Measurements from ENCODE around the gene MIDN.
"Not testable (repeated sequence)": the region's sequence is repeated elsewhere in the genome, so short reads cannot be mapped to it uniquely, and the experiment has no call there.

The MIDN gene

DNA sequence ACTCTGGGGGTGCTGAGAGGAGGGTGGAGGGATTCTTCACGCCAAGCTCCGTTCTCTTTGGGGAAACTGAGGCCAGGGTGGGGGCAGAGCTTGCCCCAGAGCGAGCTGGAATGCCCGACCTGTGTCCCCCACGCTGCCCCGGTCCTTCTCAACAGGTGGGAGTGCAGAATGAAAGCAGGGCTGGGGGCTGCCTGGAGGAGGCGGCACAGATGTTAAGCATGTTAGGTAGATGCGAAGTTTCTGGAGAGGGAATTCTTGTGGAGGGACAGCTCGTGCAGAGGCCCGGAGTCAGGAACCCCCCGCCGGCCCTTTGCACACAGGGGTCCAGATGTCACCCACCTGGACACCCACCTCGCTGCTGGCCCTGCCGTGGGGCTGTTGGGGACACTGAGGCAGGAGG, 46.3 kb downstream of the MIDN start:
- no peak for DNase-seq (ENCODE audit: low spot score)

DNA sequence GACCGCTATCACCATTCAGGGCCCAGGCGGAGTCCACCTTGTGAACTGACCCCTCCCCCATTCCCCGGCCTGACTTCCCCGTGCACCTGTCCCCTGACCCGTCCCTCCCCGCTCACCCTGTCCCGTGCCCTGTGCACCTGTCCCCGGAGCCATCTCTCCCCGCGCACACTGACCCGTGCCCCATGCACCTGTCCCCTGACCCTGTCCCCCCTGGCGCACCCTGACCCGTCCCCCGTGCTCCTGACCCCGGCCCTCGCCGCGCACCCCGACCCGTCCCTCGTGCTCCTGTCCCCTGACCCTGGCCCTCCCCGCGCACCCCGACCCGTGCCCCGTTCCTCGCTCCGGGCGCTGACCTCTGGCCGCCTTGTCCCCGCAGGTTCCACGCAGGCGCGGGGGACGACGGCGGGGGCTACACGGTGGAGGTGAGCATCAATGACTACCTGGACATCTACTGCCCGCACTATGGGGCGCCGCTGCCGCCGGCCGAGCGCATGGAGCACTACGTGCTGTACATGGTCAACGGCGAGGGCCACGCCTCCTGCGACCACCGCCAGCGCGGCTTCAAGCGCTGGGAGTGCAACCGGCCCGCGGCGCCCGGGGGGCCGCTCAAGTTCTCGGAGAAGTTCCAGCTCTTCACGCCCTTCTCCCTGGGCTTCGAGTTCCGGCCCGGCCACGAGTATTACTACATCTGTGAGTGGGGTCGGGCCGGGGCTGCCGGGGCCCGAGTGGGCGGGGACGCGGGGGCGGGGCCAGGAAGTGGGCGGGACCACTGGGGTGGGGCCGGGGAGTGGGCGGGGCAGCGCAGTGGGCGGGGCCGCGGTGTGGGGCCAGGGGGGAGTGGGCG, 47.0 kb downstream of the MIDN start:
- peak; percentile 73 for DNase-seq (ENCODE audit: low spot score)

DNA sequence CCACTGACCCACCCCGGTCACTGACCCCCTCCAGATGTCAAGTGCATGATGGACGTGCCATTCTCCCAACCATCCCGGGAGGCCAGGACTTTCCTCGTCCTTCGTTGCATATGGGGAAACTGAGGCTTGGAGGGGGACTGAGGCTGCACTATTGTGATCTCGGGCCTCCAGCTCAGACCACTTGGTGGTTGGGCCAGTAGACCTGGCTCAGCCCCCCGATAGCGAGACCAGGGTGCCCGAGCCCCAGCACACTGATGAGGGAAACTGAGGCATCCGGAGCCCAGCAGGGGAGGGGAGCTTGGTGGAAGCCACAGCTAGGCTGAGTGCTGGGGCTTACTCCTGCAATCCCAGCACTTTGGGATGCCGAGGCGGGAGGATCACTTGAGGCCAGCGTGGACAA, 47.7 kb downstream of the MIDN start:
- DNase-seq (ENCODE audit: low spot score): no peak

- no peak for DNase-seq (ENCODE audit: low spot score)
Measured at GRCh38 chr19:1296575-1297271, 48.3 kb downstream of the MIDN start.

- DNase-seq (ENCODE audit: low spot score): no peak
Measured at GRCh38 chr19:1298235-1298634, 49.9 kb downstream of the MIDN start.

DNA sequence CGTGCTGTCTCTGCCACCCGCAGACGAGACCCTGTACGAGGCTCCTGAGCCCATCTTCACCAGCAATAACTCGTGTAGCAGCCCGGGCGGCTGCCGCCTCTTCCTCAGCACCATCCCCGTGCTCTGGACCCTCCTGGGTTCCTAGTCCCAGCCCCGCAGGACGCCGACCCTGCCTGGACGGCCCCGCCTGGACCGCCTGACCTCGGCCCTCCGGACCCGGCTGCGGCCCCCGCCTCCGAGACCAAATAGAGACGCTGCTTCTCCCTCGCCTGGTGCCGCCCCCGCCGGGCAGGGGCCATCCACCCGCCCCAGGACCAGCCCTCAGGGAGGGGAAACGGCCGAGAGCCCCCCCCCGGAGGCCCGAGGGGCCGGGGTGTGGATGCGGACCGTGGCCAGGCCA, 51.4 kb downstream of the MIDN start:
- no peak for DNase-seq (ENCODE audit: low spot score)

GRCh38 chr19:1300744-1301490, 52.5 kb downstream of the MIDN start:
- no peak for DNase-seq (ENCODE audit: low spot score)

GRCh38 chr19:1302533-1303239, 54.3 kb downstream of the MIDN start:
- DNase-seq (ENCODE audit: low spot score): no peak

DNA sequence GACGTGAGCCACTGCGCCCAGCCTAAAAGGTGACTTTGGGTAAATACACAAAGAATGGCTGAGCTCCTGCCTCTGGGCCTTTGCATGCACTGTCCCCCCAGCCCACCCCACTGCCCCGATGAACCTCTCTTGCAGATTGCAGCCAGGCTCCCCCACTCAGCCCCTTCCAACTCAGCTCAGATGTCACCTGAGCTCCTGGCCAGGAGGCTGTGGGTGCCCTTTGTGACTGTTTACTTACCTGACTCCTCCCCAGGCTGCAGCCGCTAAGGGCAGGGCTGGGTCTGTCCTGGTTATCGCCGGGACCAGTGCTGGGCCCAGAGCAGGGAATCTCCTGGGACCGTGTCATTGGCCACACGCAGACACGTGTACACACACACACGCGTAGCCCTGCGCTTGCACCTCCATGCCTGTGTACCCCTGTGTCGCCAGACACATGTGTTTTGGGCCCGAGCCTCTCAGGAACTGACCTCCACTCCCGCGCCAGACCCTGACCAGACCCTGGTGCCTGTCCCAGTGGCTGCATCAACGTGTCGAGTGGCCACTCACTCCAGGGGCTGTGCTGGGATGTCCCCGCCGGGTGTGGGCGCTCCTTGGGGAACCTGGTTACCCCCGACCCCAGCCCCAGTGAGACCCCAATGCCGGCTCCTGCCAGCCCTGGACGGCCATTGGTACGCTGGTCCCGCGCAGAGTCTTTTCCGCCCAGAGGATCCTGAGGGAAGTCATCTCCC, 56.0 kb downstream of the MIDN start:
- no peak for DNase-seq (ENCODE audit: low spot score)

GRCh38 chr19:1305354-1305753, 57.0 kb downstream of the MIDN start:
- DNase-seq (ENCODE audit: low spot score): not testable (repeated sequence)

DNA sequence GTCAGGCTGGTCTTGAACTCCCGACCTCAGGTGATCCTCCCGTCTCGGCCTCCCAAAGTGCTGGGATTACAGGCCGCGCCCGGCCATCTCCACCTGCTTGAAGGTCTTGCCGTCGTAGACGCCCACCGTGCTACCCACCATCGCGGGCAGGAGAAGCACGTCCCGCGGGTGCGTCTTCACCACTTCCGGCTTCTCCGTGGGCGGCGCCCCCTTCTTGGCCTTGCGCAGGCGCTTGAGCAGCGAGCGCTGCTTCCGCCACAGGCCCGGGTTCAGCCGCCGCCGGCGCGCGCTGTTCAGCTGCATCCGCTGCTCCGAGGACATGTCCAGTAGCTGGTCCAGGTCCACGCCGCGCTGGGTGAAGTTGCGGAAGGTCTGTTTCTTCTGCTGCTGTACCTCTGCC, 58.9 kb downstream of the MIDN start:
- DNase-seq (ENCODE audit: low spot score): no peak

DNA sequence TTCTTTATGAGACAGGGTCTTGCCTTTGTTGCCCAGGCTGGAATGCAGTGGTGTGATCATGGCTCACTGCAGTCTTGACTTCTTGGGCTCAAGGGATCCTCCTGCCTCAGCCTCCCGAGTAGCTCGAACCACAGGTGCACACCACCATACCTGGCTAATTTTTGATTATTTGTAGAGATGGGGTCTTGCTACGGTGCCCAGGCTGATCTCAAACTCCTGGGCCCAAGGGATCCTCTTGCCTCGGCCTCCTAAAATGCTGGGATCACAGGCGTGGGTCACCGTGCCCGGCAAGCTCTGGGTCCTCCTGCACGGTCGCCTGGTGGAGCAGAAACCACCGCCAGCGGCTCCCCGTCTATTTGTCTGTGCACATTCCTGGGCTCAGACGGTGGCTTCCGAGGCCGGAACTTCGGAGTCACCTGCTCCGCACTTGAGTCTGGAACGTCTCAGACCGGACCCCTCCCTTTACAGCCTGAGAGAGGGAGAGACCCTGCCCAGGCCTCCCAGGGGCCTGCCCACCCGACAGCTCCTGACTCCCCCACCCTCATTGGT, 59.4 kb downstream of the MIDN start:
- no peak for DNase-seq (ENCODE audit: low spot score)

- no peak for DNase-seq (ENCODE audit: low spot score)
Measured at GRCh38 chr19:1308718-1309117, 60.3 kb downstream of the MIDN start.
